Stimulated activated memory B cell treated with anti-CD40 and anti-IgM and Interleukin-4, amounts not matched to agents 10 μg/mL and 1 μg/mL and 100 μg/mL, for 72 hours (primary cell): ENCODE data around the gene RAB3GAP2.
"Not testable (repeated sequence)": the region's sequence is repeated elsewhere in the genome, so short reads cannot be mapped to it uniquely, and the experiment has no call there.

Experiments
- ATAC-seq: fragments of 150-1000 bp; cut with Tn5 transposase; 2 replicates; pipeline ENCODE4 v1.10.0; 2021
- H3K27ac Mint-ChIP-seq: one replicate; pipeline ENCODE4 v1.8.0; 2022; ENCODE audit warnings: mild to moderate bottlenecking, mixed read lengths
- H3K27me3 Mint-ChIP-seq: one replicate; pipeline ENCODE4 v1.8.0; 2022; ENCODE audit warnings: mixed read lengths
- H3K36me3 Mint-ChIP-seq: one replicate; pipeline ENCODE4 v1.8.0; 2022; ENCODE audit warnings: mixed read lengths
- H3K4me1 Mint-ChIP-seq: one replicate; pipeline ENCODE4 v1.8.0; 2022; ENCODE audit warnings: mixed read lengths
- H3K4me3 Mint-ChIP-seq: one replicate; pipeline ENCODE4 v1.8.0; 2022; ENCODE audit warnings: mild to moderate bottlenecking, moderate library complexity, mixed read lengths
- H3K9me3 Mint-ChIP-seq: one replicate; pipeline ENCODE4 v1.8.0; 2022; ENCODE audit warnings: mixed read lengths

RAB3GAP2 gene

GRCh38 chr1:220272047-220272840, at the start of gene RAB3GAP2:
Gene RAB3GAP2 (minus strand): TSS chr1:220272453. CDS start chr1:220272337, 116 bp downstream.
- H3K4me1 Mint-ChIP-seq: peaks cover 5% of the 10 kb centered on the region
- no peaks in the 10 kb centered on the region for H3K9me3 Mint-ChIP-seq
- no peak within 1 kb of the TSS for H3K4me3 Mint-ChIP-seq
- peak; percentile 99 for ATAC-seq
- H3K27me3 Mint-ChIP-seq: no peaks in the 10 kb centered on the region
- H3K36me3 Mint-ChIP-seq: peaks cover 17% of the 10 kb centered on the region
- H3K27ac Mint-ChIP-seq: no peak within 1 kb of the TSS

GRCh38 chr1:220321758-220322157, 49.5 kb upstream of the RAB3GAP2 start:
- Mint-ChIP-seq H3K27me3 (peaks cover 10% of the 10 kb centered on the region), H3K27ac (no peak overlapping the region), H3K36me3 (no peaks in the 10 kb centered on the region), H3K4me3 (no peak overlapping the region), H3K4me1 (peaks cover 7% of the 10 kb centered on the region), H3K9me3 (no peaks in the 10 kb centered on the region)
- no peak for ATAC-seq

- H3K36me3 Mint-ChIP-seq: no peaks in the 10 kb centered on the region
- no peaks in the 10 kb centered on the region for H3K9me3 Mint-ChIP-seq
- H3K4me1 Mint-ChIP-seq: peaks cover 7% of the 10 kb centered on the region
- peaks cover 10% of the 10 kb centered on the region for H3K27me3 Mint-ChIP-seq
- H3K4me3 Mint-ChIP-seq: no peak overlapping the region
- H3K27ac Mint-ChIP-seq: no peak overlapping the region
- no peak for ATAC-seq
Observed at GRCh38 chr1:220320709-220321108, 48.5 kb upstream of the RAB3GAP2 start.

GRCh38 chr1:220318673-220319072, 46.4 kb upstream of the RAB3GAP2 start:
- peaks cover 10% of the 10 kb centered on the region for H3K27me3 Mint-ChIP-seq
- ATAC-seq: no peak

GRCh38 chr1:220317161-220317560, 44.9 kb upstream of the RAB3GAP2 start:
- no peak for ATAC-seq
- Mint-ChIP-seq H3K9me3 (no peaks in the 10 kb centered on the region), H3K36me3 (no peaks in the 10 kb centered on the region), H3K4me1 (peaks cover 7% of the 10 kb centered on the region), H3K27ac (no peak overlapping the region), H3K27me3 (peaks cover 10% of the 10 kb centered on the region), H3K4me3 (no peak overlapping the region)

More at GRCh38 chr1:220318673-220319072, 46.4 kb upstream of the RAB3GAP2 start:
- no peak overlapping the region for H3K4me3 Mint-ChIP-seq
- no peak overlapping the region for H3K27ac Mint-ChIP-seq
- no peaks in the 10 kb centered on the region for H3K36me3 Mint-ChIP-seq
- peaks cover 7% of the 10 kb centered on the region for H3K4me1 Mint-ChIP-seq
- H3K9me3 Mint-ChIP-seq: no peaks in the 10 kb centered on the region

- no peaks in the 10 kb centered on the region for H3K9me3 Mint-ChIP-seq
- H3K27me3 Mint-ChIP-seq: peaks cover 6% of the 10 kb centered on the region
Observed at GRCh38 chr1:220316305-220316704, 44.1 kb upstream of the RAB3GAP2 start.

GRCh38 chr1:220315070-220315839, 43.0 kb upstream of the RAB3GAP2 start:
- Mint-ChIP-seq H3K27ac (no peak overlapping the region), H3K4me3 (no peak overlapping the region), H3K36me3 (no peaks in the 10 kb centered on the region), H3K9me3 (peaks cover under 1% of the 10 kb centered on the region), H3K4me1 (no peaks in the 10 kb centered on the region), H3K27me3 (no peaks in the 10 kb centered on the region)
- ATAC-seq: no peak

More at GRCh38 chr1:220316305-220316704, 44.1 kb upstream of the RAB3GAP2 start:
- H3K4me3 Mint-ChIP-seq: no peak overlapping the region
- peaks cover 3% of the 10 kb centered on the region for H3K4me1 Mint-ChIP-seq
- ATAC-seq: no peak
- no peak overlapping the region for H3K27ac Mint-ChIP-seq
- H3K36me3 Mint-ChIP-seq: no peaks in the 10 kb centered on the region

- Mint-ChIP-seq H3K36me3 (no peaks in the 10 kb centered on the region), H3K4me3 (no peak overlapping the region), H3K27me3 (no peaks in the 10 kb centered on the region), H3K27ac (no peak overlapping the region), H3K9me3 (peaks cover 2% of the 10 kb centered on the region), H3K4me1 (no peaks in the 10 kb centered on the region)
- no peak for ATAC-seq
Observed at GRCh38 chr1:220313576-220313975, 41.3 kb upstream of the RAB3GAP2 start.

- not testable (repeated sequence) for H3K4me3 Mint-ChIP-seq, H3K4me1 Mint-ChIP-seq, H3K27ac Mint-ChIP-seq, H3K27me3 Mint-ChIP-seq, ATAC-seq, H3K36me3 Mint-ChIP-seq, H3K9me3 Mint-ChIP-seq
Observed at GRCh38 chr1:220310147-220310546, 37.9 kb upstream of the RAB3GAP2 start.

- Mint-ChIP-seq H3K27ac (no peak overlapping the region), H3K4me3 (no peak overlapping the region), H3K36me3 (no peaks in the 10 kb centered on the region), H3K4me1 (no peaks in the 10 kb centered on the region), H3K9me3 (peaks cover 2% of the 10 kb centered on the region), H3K27me3 (peaks cover 14% of the 10 kb centered on the region)
- ATAC-seq: no peak
Observed at GRCh38 chr1:220307607-220308006, 35.4 kb upstream of the RAB3GAP2 start.

- H3K36me3 Mint-ChIP-seq: no peaks in the 10 kb centered on the region
- H3K27ac Mint-ChIP-seq: no peak overlapping the region
- peaks cover 2% of the 10 kb centered on the region for H3K9me3 Mint-ChIP-seq
- H3K4me1 Mint-ChIP-seq: no peaks in the 10 kb centered on the region
- peaks cover 14% of the 10 kb centered on the region for H3K27me3 Mint-ChIP-seq
- no peak overlapping the region for H3K4me3 Mint-ChIP-seq
- no peak for ATAC-seq
Observed at GRCh38 chr1:220306339-220306738, 34.1 kb upstream of the RAB3GAP2 start.

GRCh38 chr1:220303871-220304270, 31.6 kb upstream of the RAB3GAP2 start:
- Mint-ChIP-seq H3K27ac (no peak overlapping the region), H3K36me3 (no peaks in the 10 kb centered on the region), H3K4me3 (no peak overlapping the region), H3K9me3 (no peaks in the 10 kb centered on the region), H3K4me1 (no peaks in the 10 kb centered on the region), H3K27me3 (peaks cover 14% of the 10 kb centered on the region)
- no peak for ATAC-seq

GRCh38 chr1:220301630-220302029, 29.4 kb upstream of the RAB3GAP2 start:
- no peak overlapping the region for H3K4me3 Mint-ChIP-seq
- ATAC-seq: no peak
- H3K36me3 Mint-ChIP-seq: no peaks in the 10 kb centered on the region
- H3K27me3 Mint-ChIP-seq: peaks cover 14% of the 10 kb centered on the region
- H3K27ac Mint-ChIP-seq: no peak overlapping the region
- H3K9me3 Mint-ChIP-seq: no peaks in the 10 kb centered on the region
- H3K4me1 Mint-ChIP-seq: no peaks in the 10 kb centered on the region

- H3K27ac Mint-ChIP-seq: no peak overlapping the region
- peaks cover 7% of the 10 kb centered on the region for H3K4me1 Mint-ChIP-seq
- ATAC-seq: no peak
- no peaks in the 10 kb centered on the region for H3K9me3 Mint-ChIP-seq
- H3K27me3 Mint-ChIP-seq: peaks cover 23% of the 10 kb centered on the region
- no peaks in the 10 kb centered on the region for H3K36me3 Mint-ChIP-seq
- H3K4me3 Mint-ChIP-seq: no peak overlapping the region
Observed at GRCh38 chr1:220300442-220301121, 28.3 kb upstream of the RAB3GAP2 start.

GRCh38 chr1:220299337-220299736, 27.1 kb upstream of the RAB3GAP2 start:
- no peak for ATAC-seq
- Mint-ChIP-seq H3K27ac (no peak overlapping the region), H3K36me3 (no peaks in the 10 kb centered on the region), H3K4me1 (peaks cover 7% of the 10 kb centered on the region), H3K4me3 (no peak overlapping the region), H3K27me3 (peaks cover 17% of the 10 kb centered on the region), H3K9me3 (no peaks in the 10 kb centered on the region)
